Stomach (tissue), 19 donors: Measurements from ENCODE around the gene SMIM41. TPM values are rescaled to one million over a fixed set of nuclear protein-coding genes. Genes with fewer than 3 reads are reported as not detected.

Experiments used
- DNase-seq, 2 donors: peaks; one replicate each; pipeline versions ENCODE4 v3.0.0 to v3.0.0-alpha.2; 2013 to 2019
- H3K27ac ChIP-seq, 5 donors: fragments of 200-600 bp in 4 of 5; sonication (generic) in 4 of 5; one replicate each; pipeline ENCODE4 v1.5.1; 2013 to 2019; ENCODE audit warnings: mild to moderate bottlenecking in 1 of 5, moderate library complexity in 1 of 5
- H3K27me3 ChIP-seq, 3 donors: fragments of 200-600 bp; sonication (generic); one replicate each; pipeline ENCODE4 v1.5.1; 2017 to 2019; ENCODE audit warnings: mixed run types in 1 of 3
- H3K36me3 ChIP-seq, 4 donors: fragments of 200-600 bp; sonication (generic); 1 replicate in 3 of 4; 2 replicates in 1 of 4; pipeline ENCODE4 v1.5.1; 2016 to 2019
- H3K4me1 ChIP-seq, 4 donors: fragments of 200-600 bp; sonication (generic); one replicate each; pipeline ENCODE4 v1.5.1; 2016 to 2019
- H3K4me3 ChIP-seq, 4 donors: fragments of 200-600 bp; sonication (generic) in 3 of 4; one replicate each; pipeline ENCODE4 v1.5.1; 2016 to 2019; ENCODE audit warnings: mild to moderate bottlenecking in 1 of 4
- H3K9me3 ChIP-seq, 4 donors: fragments of 200-600 bp; sonication (generic); one replicate each; pipeline ENCODE4 v1.5.1; 2016 to 2019
- EP300 ChIP-seq: sonication (generic); formaldehyde crosslinking; IDR thresholded peaks from one replicate; pipeline ENCODE4 v1.6.1; 2017; ENCODE audit warnings: antibody characterized with exemption
- POLR2A ChIP-seq, 4 donors: fragments of 450-650 bp; IDR thresholded peaks; one replicate each; pipeline ENCODE4 v1.6.1; 2016; ENCODE audit warnings: antibody characterized with exemption in 4 of 4, control low read depth in 2 of 4, mild to moderate bottlenecking in 1 of 4, moderate library complexity in 1 of 4
- POLR2AphosphoS5 ChIP-seq, 3 donors: sonication (generic); formaldehyde crosslinking; IDR thresholded peaks; one replicate each; pipeline ENCODE4 v1.6.1; 2016; ENCODE audit warnings: antibody characterized with exemption in 3 of 3
- WGBS, 5 donors: extraction: QIAGEN DNeasy Blood & Tissue Kit in 3 of 5; methylation state at CpG; one replicate each; pipeline versions ENCODE4 v1.1.5 to v1.1.7; 2013 to 2018; 5-methylcytosine and 5-hydroxymethylcytosine counted together
- intact Hi-C: fragments of 100-400 bp; cut with DNase I; formaldehyde crosslinking; loops from one replicate; pipeline ENCODE4 v1.15.1; 2023; ENCODE audit warnings: low total_unique reads
- long read RNA-seq, 10 donors: transcript quantifications; one replicate each; lab custom pipeline, GENCODE V29; 2026
- polyA plus RNA-seq, 3 donors: library from polyadenylated mRNA; stranded (reverse); fragments of 200-250 nt; gene quantifications; one replicate each; pipeline ENCODE4 v1.2.3, GENCODE V29; 2013
- total RNA-seq, 5 donors: library from RNA; depleted of rRNA; stranded (reverse); fragments of >200 nt; gene quantifications; one replicate each; pipeline versions ENCODE4 v1.1.0 to v1.2.3, GENCODE V29; 2014 to 2016
- TF ChIP-seq, protein P1 (sequence below), 7 experiments: fragments of 450-650 bp in 4 of 7; fragments of 200-600 bp in 3 of 7; sonication (generic) in 3 of 7; IDR thresholded peaks; one replicate each; pipeline ENCODE4 v1.5.1; 2016 to 2019; ENCODE audit warnings: antibody characterized with exemption in 7 of 7, control low read depth in 2 of 7, mild to moderate bottlenecking in 1 of 7
- donor health status: healthy with polysubstance abuse.
- donor health status: Bipolar disorder and iron deficiency.
- donor health status: healthy.

SMIM41 gene
- total RNA-seq (10 to 100 TPM in 1 of 5 donors, 1 to 10 TPM in 3, not detected in 1; 1.1 to 21.6 (median 6.8) TPM), polyA plus RNA-seq (10 to 100 TPM in 1 of 3 donors, 1 to 10 TPM in 2; 1.5 to 11.8 (median 6.5) TPM)
- long read RNA-seq, donor 1, result 0 reads
- long read RNA-seq, donor 2, partial matches to known transcripts, result 0 of 2 reads
- long read RNA-seq, donor 2, other reads (novel, unspliced or antisense), result 0 of 2 reads
- long read RNA-seq, donor 3, partial matches to known transcripts, result 0 of 1 reads
- long read RNA-seq, donor 3, other reads (novel, unspliced or antisense), result 0 of 1 reads
- long read RNA-seq, donor 4, partial matches to known transcripts, result 0 of 1 reads
- long read RNA-seq, donor 4, other reads (novel, unspliced or antisense), result 0 of 1 reads
- long read RNA-seq, donor 5, partial matches to known transcripts, result 0 of 3 reads
- long read RNA-seq, donor 5, other reads (novel, unspliced or antisense), result 0 of 3 reads
- long read RNA-seq, donor 6, partial matches to known transcripts, result 0 of 3 reads
- long read RNA-seq, donor 6, other reads (novel, unspliced or antisense), result 0 of 3 reads
- long read RNA-seq, donor 7, transcript OR7E47P-205 (3 exons, 1,422 nt), result major isoform, 5 of 5 reads
- long read RNA-seq, donor 7, partial matches to known transcripts, result 0 of 5 reads
- long read RNA-seq, donor 7, other reads (novel, unspliced or antisense), result 0 of 5 reads
- long read RNA-seq, donor 8, partial matches to known transcripts, result 0 of 2 reads
- long read RNA-seq, donor 8, other reads (novel, unspliced or antisense), result 0 of 2 reads
- long read RNA-seq, donor 9, partial matches to known transcripts, result 0 of 2 reads
- long read RNA-seq, donor 9, other reads (novel, unspliced or antisense), result 0 of 2 reads
- long read RNA-seq, donor 10, partial matches to known transcripts, result 0 of 1 reads
- long read RNA-seq, donor 10, other reads (novel, unspliced or antisense), result 0 of 1 reads

DNA sequence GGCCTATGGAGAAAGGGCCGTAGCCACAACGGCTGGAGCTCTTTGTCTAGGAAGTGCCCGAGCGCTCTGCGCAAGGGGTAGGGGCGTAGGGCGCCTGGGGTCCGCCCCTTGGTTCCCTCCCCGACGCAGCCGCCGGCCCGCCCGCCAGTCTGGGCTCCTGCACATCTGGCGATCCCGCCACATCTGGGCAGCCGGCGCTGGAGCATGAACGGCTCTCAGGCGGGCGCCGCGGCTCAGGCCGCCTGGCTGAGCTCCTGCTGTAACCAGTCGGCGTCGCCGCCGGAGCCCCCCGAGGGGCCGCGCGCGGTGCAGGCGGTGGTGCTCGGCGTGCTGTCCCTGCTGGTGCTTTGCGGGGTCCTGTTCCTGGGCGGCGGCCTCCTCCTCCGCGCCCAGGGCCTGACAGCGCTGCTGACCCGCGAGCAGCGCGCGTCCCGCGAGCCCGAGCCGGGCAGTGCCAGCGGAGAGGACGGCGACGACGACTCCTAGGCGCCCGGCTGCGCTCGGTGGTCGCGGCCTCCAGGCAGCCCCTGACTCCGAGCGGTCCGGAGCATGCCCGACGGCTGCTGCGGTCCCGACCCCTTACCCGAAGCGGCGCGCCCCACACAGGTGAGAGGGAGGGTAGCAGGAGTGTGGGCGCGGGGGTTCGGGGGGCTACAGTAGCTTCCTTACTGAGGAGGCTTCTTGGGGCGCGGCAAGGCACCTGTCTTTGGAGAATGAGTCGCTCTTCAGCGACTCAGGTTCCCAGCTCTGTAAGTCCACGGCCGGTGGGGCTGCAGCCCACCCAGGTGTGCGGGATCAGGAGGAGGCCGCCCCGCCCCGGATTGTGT lies at the start of gene SMIM41:
Gene SMIM41, plus strand, starts transcription at position 129 of the 827 bp plus-strand sequence. Its CDS starts 76 bp downstream, at position 205.
- Histone ChIP-seq H3K9me3 (no peaks in the 10 kb centered on the region), H3K36me3 (peaks cover 12 to 54% (median 51%) of the 10 kb centered on the region in 4 donors), H3K4me3 (peak within 1 kb of the TSS; percentile 17 to 37 (median 30)), H3K27me3 (no peaks in the 10 kb centered on the region), H3K4me1 (peaks cover 19 to 45% (median 36%) of the 10 kb centered on the region in 4 donors), H3K27ac (peak within 1 kb of the TSS in 4 of 5 donors; percentile 62 to 80 (median 74))
- 49 to 84% (median 72%) methylated on average over 17 to 87 of the region's 87 CpGs for WGBS, 5 donors
- intact Hi-C loops, result loop anchor here (5.0 kb wide), 1 partner anchor 52 kb away; no protein-coding TSS in a partner anchor
- TF ChIP-seq, protein P1, sequence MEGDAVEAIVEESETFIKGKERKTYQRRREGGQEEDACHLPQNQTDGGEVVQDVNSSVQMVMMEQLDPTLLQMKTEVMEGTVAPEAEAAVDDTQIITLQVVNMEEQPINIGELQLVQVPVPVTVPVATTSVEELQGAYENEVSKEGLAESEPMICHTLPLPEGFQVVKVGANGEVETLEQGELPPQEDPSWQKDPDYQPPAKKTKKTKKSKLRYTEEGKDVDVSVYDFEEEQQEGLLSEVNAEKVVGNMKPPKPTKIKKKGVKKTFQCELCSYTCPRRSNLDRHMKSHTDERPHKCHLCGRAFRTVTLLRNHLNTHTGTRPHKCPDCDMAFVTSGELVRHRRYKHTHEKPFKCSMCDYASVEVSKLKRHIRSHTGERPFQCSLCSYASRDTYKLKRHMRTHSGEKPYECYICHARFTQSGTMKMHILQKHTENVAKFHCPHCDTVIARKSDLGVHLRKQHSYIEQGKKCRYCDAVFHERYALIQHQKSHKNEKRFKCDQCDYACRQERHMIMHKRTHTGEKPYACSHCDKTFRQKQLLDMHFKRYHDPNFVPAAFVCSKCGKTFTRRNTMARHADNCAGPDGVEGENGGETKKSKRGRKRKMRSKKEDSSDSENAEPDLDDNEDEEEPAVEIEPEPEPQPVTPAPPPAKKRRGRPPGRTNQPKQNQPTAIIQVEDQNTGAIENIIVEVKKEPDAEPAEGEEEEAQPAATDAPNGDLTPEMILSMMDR (IDR thresholded peaks at IDR 0.05), result no peak
- TF ChIP-seq POLR2AphosphoS5 (IDR thresholded peaks at IDR 0.05), result peak in 1 of 3 donors; percentile 19
- peak in 1 of 2 donors; percentile 48 for DNase-seq

DNA sequence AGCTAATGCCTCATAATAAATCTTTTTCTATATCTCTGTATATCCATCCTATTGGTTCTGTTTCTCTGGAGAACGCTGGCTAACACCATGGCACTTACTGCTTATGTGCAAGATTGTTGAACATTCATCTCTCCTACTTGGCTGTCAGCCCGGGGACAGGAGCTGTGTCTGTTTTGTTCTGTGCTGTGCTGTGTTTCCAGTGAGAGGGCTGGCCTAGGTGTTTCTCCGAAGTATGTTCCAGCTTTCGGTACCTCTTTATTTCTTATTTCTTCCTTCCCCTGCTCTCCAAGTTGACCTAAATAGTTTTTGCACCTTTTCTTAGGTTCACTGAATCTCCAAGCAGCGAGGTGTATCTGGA lies 47.1 kb upstream of the SMIM41 start:
- TF ChIP-seq POLR2AphosphoS5 (IDR thresholded peaks at IDR 0.05), result peak in 2 of 3 donors; percentile 31 to 68
- TF ChIP-seq, protein P1 (IDR thresholded peaks at IDR 0.05), result no peak
- intact Hi-C loops, result no loop called here
- Histone ChIP-seq H3K27ac (peak overlapping the region; percentile 87 to 95 (median 91)), H3K4me1 (peaks cover 14 to 41% (median 28%) of the 10 kb centered on the region in 4 donors), H3K9me3 (no peaks in the 10 kb centered on the region), H3K4me3 (peak overlapping the region; percentile 19 to 42 (median 29)), H3K36me3 (no peaks in the 10 kb centered on the region), H3K27me3 (no peaks in the 10 kb centered on the region)
- 4 to 7% (median 6%) methylated on average over 5 of the region's 5 CpGs for WGBS, 5 donors
- DNase-seq, result peak; percentile 78 to 93

DNA sequence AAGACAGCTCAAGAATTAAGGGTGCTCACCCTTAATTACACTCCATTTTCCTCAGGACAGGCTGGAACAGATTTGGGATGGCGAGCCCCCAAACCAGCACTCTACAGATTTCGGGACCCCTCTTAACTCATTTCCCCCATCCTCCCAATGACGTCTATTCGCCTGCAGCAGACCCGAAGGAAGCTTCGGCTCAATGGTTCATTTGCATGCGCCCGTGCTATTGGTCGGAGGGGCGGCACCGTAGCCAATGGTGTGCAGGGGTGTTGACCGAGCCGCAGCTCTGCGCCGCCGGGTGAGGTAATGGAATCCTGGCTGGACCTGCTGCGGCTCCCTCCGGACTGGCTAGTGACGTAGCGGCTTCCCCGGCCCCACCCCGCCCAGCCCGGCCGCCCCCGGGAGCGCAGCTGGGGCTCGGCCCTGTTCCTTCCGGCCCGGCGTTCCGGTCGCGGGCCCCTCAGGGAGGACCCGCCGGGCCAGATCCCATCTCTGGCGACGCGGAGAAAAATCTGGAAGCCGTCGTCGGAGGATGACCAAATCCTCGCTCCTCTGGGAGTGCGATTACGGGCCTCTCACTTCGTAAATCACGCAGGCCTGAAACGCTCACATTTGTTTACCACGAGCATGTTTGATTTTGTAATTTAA lies 46.6 kb upstream of the SMIM41 start:
- peak overlapping the region; percentile 87 to 95 (median 91) for H3K27ac ChIP-seq
- H3K4me3 ChIP-seq, result peak overlapping the region; percentile 24 to 42 (median 32)
- peak; percentile 73 to 91 (median 84) for TF ChIP-seq POLR2AphosphoS5 (IDR thresholded peaks at IDR 0.05)
- TF ChIP-seq, protein P1 (IDR thresholded peaks at IDR 0.05), result no peak
- TF ChIP-seq POLR2A (IDR thresholded peaks at IDR 0.05), result peak in 1 of 4 donors; percentile 60
- peak; percentile 53 for TF ChIP-seq EP300
- intact Hi-C loops, result no loop called here
- no peaks in the 10 kb centered on the region for H3K9me3 ChIP-seq
- no peaks in the 10 kb centered on the region for H3K27me3 ChIP-seq
- no peaks in the 10 kb centered on the region for H3K36me3 ChIP-seq
- peak; percentile 98 to 99 for DNase-seq
- peaks cover 19 to 46% (median 33%) of the 10 kb centered on the region in 4 donors for H3K4me1 ChIP-seq
- 0 to 2% (median 0%) methylated on average over 27 to 48 of the region's 48 CpGs for WGBS, 5 donors
